ENCODE measurements around the gene OR5M8. TPM values are rescaled to one million over a fixed set of nuclear protein-coding genes. Genes with fewer than 3 reads are reported as not detected.

Gene OR5M8
- total and polyA plus RNA-seq, 2 donors, result not detected

- Histone ChIP-seq H3K36me3 (ENCODE audit: control insufficient read depth in 2 of 2, insufficient read depth in 2 of 2, low read length in 1 of 2) (no peaks in the 10 kb centered on the region), H3K27me3 (ENCODE audit: control insufficient read depth in 2 of 2, insufficient read depth in 1 of 2, low read length in 1 of 2) (no peaks in the 10 kb centered on the region), H3K4me1 (ENCODE audit: control insufficient read depth in 2 of 2, insufficient read depth in 2 of 2, low read length in 2 of 2) (no peaks in the 10 kb centered on the region), H3K4me3 (ENCODE audit: low read length in 2 of 2) (no peak overlapping the region), H3K27ac (ENCODE audit: low read depth in 1 of 2, low read length in 1 of 2) (no peak overlapping the region), H3K9me3 (ENCODE audit: control insufficient read depth in 2 of 2, insufficient read depth in 1 of 2, low read length in 1 of 2) (no peaks in the 10 kb centered on the region)
- 83% methylated on average over 1 of the region's 1 CpG for WGBS
- DNase-seq (ENCODE audit: low read depth in 6 of 9, low spot score in 9 of 9), result no peak
Observed at GRCh38 chr11:56474729-56475235, 16.4 kb downstream of the OR5M8 start.

- H3K4me1 ChIP-seq (ENCODE audit: control insufficient read depth in 2 of 2, insufficient read depth in 2 of 2, low read length in 2 of 2), result no peaks in the 10 kb centered on the region
- no peaks in the 10 kb centered on the region for H3K27me3 ChIP-seq (ENCODE audit: control insufficient read depth in 2 of 2, insufficient read depth in 1 of 2, low read length in 1 of 2)
- no peaks in the 10 kb centered on the region for H3K9me3 ChIP-seq (ENCODE audit: control insufficient read depth in 2 of 2, insufficient read depth in 1 of 2, low read length in 1 of 2)
- H3K36me3 ChIP-seq (ENCODE audit: control insufficient read depth in 2 of 2, insufficient read depth in 2 of 2, low read length in 1 of 2), result no peaks in the 10 kb centered on the region
- DNase-seq (ENCODE audit: low read depth in 6 of 9, low spot score in 9 of 9), result no peak
- H3K4me3 ChIP-seq (ENCODE audit: low read length in 2 of 2), result no peak within 1 kb of the TSS
- no peak within 1 kb of the TSS for H3K27ac ChIP-seq (ENCODE audit: low read depth in 1 of 2, low read length in 1 of 2)
- 90% methylated on average over 6 of the region's 6 CpGs for WGBS
Observed at GRCh38 chr11:56473252-56473651, 17.9 kb downstream of the OR5M8 start, which contains the start of gene OR5M3. Gene OR5M3 (minus strand): TSS chr11:56473352. CDS start chr11:56470497, 2,855 bp downstream.

GRCh38 chr11:56457076-56457475 lies 34.1 kb downstream of the OR5M8 start:
- Histone ChIP-seq H3K36me3 (ENCODE audit: control insufficient read depth in 2 of 2, insufficient read depth in 2 of 2, low read length in 1 of 2) (no peaks in the 10 kb centered on the region), H3K9me3 (ENCODE audit: control insufficient read depth in 2 of 2, insufficient read depth in 1 of 2, low read length in 1 of 2) (no peaks in the 10 kb centered on the region), H3K27ac (ENCODE audit: low read depth in 1 of 2, low read length in 1 of 2) (no peak overlapping the region), H3K4me1 (ENCODE audit: control insufficient read depth in 2 of 2, insufficient read depth in 2 of 2, low read length in 2 of 2) (no peaks in the 10 kb centered on the region), H3K27me3 (ENCODE audit: control insufficient read depth in 2 of 2, insufficient read depth in 1 of 2, low read length in 1 of 2) (no peaks in the 10 kb centered on the region), H3K4me3 (ENCODE audit: low read length in 2 of 2) (no peak overlapping the region)
- no peak for DNase-seq (ENCODE audit: low read depth in 6 of 9, low spot score in 9 of 9)
- WGBS, result 95% methylated on average over 1 of the region's 1 CpG

GRCh38 chr11:56453521-56453920 lies 37.6 kb downstream of the OR5M8 start:
- no peaks in the 10 kb centered on the region for H3K27me3 ChIP-seq (ENCODE audit: control insufficient read depth in 2 of 2, insufficient read depth in 1 of 2, low read length in 1 of 2)
- H3K36me3 ChIP-seq (ENCODE audit: control insufficient read depth in 2 of 2, insufficient read depth in 2 of 2, low read length in 1 of 2), result no peaks in the 10 kb centered on the region
- H3K9me3 ChIP-seq (ENCODE audit: control insufficient read depth in 2 of 2, insufficient read depth in 1 of 2, low read length in 1 of 2), result no peaks in the 10 kb centered on the region
- H3K4me3 ChIP-seq (ENCODE audit: low read length in 2 of 2), result no peak overlapping the region
- no peaks in the 10 kb centered on the region for H3K4me1 ChIP-seq (ENCODE audit: control insufficient read depth in 2 of 2, insufficient read depth in 2 of 2, low read length in 2 of 2)
- no peak for DNase-seq (ENCODE audit: low read depth in 6 of 9, low spot score in 9 of 9)
- no peak overlapping the region for H3K27ac ChIP-seq (ENCODE audit: low read depth in 1 of 2, low read length in 1 of 2)
- WGBS, result 79% methylated on average over 4 of the region's 4 CpGs

Other genes with a start within 250 kb of the OR5M8 start
- gene OR5T3, start 239.1 kb downstream of the OR5M8 start, total RNA-seq, result not detected
- not detected for gene OR5T3, start 239.1 kb downstream of the OR5M8 start, polyA plus RNA-seq
- gene OR5T1, start 217.2 kb downstream of the OR5M8 start, total RNA-seq, result not detected
- gene OR5T1, start 217.2 kb downstream of the OR5M8 start, polyA plus RNA-seq, result not detected
- not detected for gene OR8H1, start 199.1 kb downstream of the OR5M8 start, total RNA-seq
- gene OR8H1, start 199.1 kb downstream of the OR5M8 start, polyA plus RNA-seq, result not detected
- gene OR8K3, start 176.2 kb downstream of the OR5M8 start, total RNA-seq, result not detected
- gene OR8K3, start 176.2 kb downstream of the OR5M8 start, polyA plus RNA-seq, result not detected
- gene OR8K1, start 145.3 kb downstream of the OR5M8 start, total RNA-seq, result not detected
- gene OR8K1, start 145.3 kb downstream of the OR5M8 start, polyA plus RNA-seq, result not detected
- gene OR8J1, start 137.1 kb downstream of the OR5M8 start, total RNA-seq, result not detected
- not detected for gene OR8J1, start 137.1 kb downstream of the OR5M8 start, polyA plus RNA-seq
- not detected for gene OR8U1, start 115.7 kb downstream of the OR5M8 start, total RNA-seq
- gene OR8U1, start 115.7 kb downstream of the OR5M8 start, polyA plus RNA-seq, result not detected
- not detected for gene OR5AL1, start 78.7 kb downstream of the OR5M8 start, total RNA-seq
- not detected for gene OR5AL1, start 78.7 kb downstream of the OR5M8 start, polyA plus RNA-seq
- not detected for gene OR5M3, start 18.0 kb downstream of the OR5M8 start, total RNA-seq
- not detected for gene OR5M3, start 18.0 kb downstream of the OR5M8 start, polyA plus RNA-seq
- not detected for gene OR5M11, start 51.9 kb upstream of the OR5M8 start, total RNA-seq
- gene OR5M11, start 51.9 kb upstream of the OR5M8 start, polyA plus RNA-seq, result not detected
- gene OR5M10, start 86.4 kb upstream of the OR5M8 start, total RNA-seq, result not detected
- gene OR5M10, start 86.4 kb upstream of the OR5M8 start, polyA plus RNA-seq, result not detected
- gene OR5M1, start 123.5 kb upstream of the OR5M8 start, total RNA-seq, result not detected
- 0.09 TPM for gene OR5M1, start 123.5 kb upstream of the OR5M8 start, polyA plus RNA-seq
- not detected for gene OR5AP2, start 151.1 kb upstream of the OR5M8 start, total RNA-seq
- gene OR5AP2, start 151.1 kb upstream of the OR5M8 start, polyA plus RNA-seq, result not detected
- gene OR5AR1, start 172.3 kb upstream of the OR5M8 start, total RNA-seq, result not detected
- not detected for gene OR5AR1, start 172.3 kb upstream of the OR5M8 start, polyA plus RNA-seq
- not detected for gene OR9G1, start 207.7 kb upstream of the OR5M8 start, total RNA-seq
- gene OR9G1, start 207.7 kb upstream of the OR5M8 start, polyA plus RNA-seq, result not detected

Data from thymus (tissue), 11 donors.